GM18951 (cell line): ENCODE measurements around the gene SAMD1.

Experiments used
- POLR2A ChIP-seq: IDR thresholded peaks from 4 replicates; pipeline ENCODE4 v1.6.1; 2011; ENCODE audit warnings: mild to moderate bottlenecking; ENCODE audit not compliant: insufficient read length, insufficient read depth; ENCODE audit errors: extremely low read depth
- in situ Hi-C: fragments of 300-500 bp; cut with MboI; formaldehyde crosslinking; loops from one replicate; pipeline ENCODE4 v1.12.0; 2022; ENCODE audit warnings: low sequenced_read_pairs, mixed read lengths, inconsistent platforms; ENCODE audit not compliant: unreplicated experiment

The SAMD1 gene

DNA sequence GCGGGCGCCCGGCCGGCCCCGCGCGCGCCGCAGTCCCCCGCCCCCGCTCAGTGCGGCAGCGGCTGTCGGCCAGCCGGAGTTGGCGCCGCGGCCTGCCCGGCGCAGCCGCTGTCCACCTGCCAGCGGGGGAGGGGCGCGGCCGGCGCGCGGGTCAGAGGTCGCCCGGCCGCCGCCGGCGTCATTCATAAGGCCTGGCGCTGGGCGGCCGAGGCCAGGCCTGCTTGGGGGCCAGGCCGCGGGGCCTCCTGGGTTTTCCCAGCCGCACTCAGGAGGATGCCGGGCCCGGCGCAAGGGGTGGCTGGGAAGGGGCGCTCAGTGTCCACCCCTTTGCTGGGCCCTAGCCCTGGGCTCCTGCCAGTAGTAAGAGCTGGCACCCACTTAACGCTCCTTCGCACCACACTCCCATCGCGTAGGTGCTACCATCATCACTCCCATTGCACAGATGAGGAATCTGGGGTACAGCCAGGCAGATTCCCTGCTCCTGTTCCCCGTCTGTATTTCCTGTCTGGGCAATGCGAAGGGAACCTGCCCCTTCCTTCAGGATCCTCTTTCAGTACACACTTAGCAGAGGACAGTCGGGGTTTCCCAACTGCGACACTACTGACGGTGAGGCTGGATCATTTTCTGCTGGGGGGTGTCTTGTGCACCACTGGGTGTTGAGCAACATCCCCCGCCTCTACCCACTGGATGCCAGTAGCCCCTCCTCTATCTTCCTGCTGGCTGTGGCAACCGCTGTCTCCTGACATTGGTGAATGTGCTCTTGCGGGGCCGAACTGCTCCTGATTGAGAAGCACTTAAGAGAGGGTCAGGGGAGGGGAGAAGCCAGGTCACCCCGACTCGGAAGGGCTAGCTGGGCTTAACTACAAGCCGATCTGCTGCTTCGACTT lies 27.9 kb upstream of the SAMD1 start:
- in situ Hi-C loops = no loop called here
- TF ChIP-seq POLR2A = peak; percentile 58

DNA sequence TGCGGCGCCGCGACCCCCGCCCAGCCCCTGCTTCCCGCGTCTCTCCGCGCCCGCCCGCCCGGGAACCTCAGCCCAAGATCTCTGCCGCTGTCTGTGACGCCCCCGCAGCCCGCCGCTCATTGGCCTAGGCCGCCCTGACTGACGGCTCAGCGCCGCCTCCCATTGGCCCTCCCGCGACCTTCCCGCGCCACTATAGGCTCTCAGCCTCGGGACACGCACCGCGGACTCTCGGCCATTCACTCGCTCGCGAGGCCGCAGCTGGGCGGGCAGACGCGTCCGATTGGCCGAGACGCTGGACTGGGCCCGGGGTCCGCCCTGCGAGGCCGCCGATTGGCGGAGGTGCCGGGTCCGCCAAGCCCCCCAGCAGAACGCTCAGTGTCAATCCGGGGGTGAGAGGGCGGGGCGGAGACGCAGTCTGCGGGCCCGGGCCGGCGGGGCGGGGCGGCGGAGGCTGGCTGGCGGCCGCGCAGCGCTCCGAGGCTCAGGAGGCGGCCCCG lies 27.2 kb upstream of the SAMD1 start, which contains the start of gene PRKACA:
Gene PRKACA, minus strand, starts transcription at position 95 of the 497 bp plus-strand sequence. CDS start 215 bp downstream, outside the sequence.
- in situ Hi-C loops = no loop called here
- TF ChIP-seq POLR2A = peak; percentile 4

DNA sequence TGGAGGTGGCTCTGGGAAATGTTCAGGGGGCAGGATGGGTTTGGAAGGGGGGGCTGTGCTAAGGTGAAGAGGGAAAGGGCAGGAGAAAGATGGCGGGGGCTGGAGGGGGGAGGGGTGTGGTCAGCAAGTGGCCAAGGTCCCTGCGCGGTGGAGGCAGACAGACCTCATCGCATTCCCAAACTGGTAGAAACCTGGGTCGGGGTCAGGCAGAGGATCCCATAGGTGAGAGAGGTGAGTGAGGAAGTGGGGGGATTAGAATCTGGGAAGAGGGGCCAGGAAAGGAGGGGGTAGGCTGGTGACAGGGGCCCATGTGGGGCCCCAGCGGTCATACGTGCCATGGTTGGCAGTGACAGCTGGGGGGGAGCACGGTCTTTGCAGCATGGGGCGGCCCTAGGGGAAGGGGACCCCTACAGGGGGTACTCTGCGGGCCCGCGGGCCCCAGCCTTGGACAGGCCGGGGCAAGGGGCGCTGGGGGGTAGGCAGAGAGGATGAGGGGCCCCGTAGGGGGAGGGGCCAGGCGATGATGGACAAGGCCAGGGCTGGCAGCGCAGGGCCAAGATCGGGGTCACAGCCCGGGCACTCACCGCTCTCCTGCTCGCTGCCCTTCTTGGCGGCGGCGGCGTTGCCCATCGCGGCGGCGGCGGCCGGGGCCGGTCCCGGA lies 26.5 kb upstream of the SAMD1 start:
- in situ Hi-C loops = no loop called here
- TF ChIP-seq POLR2A = no peak

DNA sequence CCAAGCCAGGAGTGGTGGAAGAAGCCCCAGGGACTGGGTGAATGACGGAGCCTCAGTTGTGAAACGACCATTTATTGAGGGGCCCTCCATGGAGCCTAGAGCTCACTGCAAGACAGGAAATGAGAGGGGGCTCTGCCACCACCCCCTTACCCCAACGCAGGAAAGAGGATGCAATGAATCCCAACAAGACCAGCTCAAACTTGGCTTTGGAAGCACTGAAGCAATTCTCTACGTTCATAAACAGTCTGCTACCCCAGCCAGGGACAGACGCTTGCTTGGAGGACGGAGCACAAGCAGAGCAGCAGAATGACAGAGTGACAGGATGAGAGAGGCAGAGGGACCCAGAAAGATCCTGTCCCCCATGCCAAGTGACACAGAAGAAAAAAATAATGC lies 26.0 kb upstream of the SAMD1 start:
- in situ Hi-C loops = no loop called here
- TF ChIP-seq POLR2A = no peak

DNA sequence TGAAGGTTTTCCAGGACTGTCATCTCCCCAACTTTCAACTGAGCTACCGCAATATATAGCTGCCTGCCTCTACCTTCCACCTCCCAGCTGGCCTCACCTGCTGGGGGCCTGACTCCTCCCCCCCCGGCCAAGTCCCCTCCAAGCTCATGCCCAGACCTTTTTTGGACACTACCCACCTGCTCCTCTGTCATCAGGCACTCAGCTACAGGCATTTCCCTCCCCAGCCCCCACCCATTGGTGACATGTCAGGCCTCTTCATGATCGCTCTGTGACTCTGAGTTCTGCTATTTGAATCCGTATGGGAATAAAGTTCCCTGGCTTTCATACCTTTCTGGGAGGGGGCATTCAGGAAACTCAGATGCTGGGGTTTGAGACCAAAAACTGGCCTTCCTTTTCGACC lies 25.2 kb upstream of the SAMD1 start:
- TF ChIP-seq POLR2A = no peak

DNA sequence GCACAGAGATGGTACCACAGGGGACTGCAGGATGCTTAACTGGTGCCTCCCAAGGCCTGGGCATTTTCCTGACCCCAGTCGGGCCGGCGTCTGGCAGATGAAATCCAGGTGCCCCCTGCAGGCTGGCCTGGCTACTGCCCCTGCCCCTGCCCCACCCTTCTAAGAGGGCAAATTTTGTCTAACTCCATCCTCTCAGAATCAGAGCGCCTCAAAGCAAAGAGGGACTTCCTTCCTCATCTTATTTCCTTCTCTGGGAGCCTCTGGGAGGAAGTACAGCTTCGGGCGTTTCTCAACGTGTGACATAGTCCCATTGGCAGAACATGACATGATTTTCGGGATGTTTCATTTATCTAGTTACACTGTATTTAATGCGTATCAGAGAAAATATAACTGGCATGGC lies 24.3 kb upstream of the SAMD1 start:
- in situ Hi-C loops = no loop called here
- TF ChIP-seq POLR2A = no peak

More for the DNA sequence above, 25.2 kb upstream of the SAMD1 start:
- in situ Hi-C loops = no loop called here

DNA sequence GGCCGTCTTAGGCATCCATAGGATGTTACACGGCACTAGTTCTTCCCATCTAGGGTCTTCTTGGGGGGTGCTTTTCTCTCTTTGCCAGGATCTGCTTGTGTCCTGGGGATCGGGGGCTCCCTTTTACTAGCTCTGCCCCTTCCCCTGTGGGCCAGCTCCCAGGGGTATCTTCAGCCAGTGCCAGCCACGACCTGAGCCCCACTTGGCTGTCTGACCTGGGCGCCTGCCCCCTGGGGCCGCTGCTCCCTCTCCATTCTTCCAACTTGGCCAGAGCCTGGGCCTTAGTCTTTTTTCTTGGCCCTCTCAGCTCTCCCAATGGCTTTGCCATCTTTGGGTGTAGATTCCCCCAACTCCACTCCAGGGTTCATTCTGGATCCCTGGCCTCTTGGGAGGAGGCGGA lies 23.9 kb upstream of the SAMD1 start:
- TF ChIP-seq POLR2A = no peak
- in situ Hi-C loops = no loop called here

DNA sequence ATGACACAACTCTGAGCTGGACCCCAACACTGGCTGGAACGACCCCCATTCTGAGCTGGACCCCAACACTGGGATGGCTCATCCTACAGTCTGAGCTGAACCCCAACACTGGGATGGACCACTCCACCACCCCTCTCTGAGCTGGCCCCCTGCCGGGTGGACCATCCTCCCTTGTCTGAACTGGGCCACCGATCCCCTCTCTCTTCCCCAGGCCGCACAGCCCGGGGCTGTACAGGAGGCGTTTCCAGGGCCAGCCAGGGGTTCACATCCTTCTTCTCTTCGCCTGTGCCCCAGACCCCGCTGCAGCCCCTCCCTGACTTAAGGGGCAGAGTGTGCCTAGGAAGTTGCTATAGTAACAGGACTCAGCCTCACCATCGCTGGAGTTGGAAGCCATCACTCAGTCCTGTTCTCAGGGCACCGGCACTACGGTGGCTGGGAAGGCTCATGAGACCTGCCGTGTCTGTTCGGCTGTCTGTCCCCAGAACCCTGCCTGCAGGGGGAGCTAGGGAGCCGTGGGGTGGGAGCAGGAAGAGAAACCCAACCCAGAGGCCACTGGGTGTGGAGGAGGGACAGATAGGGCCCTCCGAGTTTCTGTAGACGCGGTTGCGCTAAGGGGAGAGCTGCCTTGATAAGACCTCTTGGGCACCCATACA lies 23.3 kb upstream of the SAMD1 start:
- in situ Hi-C loops = no loop called here
- TF ChIP-seq POLR2A = no peak

DNA sequence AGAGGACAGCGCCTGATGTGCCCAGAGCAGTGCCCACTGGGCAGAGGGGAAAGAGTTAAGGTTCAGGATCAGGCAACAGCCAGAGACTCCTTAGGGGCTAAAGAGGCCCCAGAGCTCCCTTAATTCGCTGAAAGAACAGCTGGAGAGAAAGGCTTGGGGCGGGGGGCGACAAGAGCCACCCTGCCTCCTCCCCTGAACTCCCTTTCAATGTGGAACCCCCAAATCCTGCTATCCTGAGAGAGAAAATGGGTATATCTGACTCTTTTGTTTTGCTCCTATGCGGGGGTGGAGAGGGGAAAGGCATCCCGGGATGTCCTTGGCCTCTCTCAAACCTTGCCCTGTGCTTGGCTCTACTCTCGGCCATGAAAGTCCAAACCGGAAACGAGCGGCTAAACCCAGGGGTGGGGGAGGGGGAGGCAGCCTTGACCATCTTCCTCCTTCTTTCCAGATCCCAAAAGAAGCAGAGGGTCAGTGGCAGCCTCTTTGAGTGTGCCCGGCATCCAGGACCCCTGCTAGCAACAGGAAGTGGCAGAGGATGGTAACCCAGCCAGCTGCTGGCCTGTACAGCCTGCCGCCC lies 22.3 kb upstream of the SAMD1 start:
- no peak for TF ChIP-seq POLR2A
- in situ Hi-C loops = no loop called here

DNA sequence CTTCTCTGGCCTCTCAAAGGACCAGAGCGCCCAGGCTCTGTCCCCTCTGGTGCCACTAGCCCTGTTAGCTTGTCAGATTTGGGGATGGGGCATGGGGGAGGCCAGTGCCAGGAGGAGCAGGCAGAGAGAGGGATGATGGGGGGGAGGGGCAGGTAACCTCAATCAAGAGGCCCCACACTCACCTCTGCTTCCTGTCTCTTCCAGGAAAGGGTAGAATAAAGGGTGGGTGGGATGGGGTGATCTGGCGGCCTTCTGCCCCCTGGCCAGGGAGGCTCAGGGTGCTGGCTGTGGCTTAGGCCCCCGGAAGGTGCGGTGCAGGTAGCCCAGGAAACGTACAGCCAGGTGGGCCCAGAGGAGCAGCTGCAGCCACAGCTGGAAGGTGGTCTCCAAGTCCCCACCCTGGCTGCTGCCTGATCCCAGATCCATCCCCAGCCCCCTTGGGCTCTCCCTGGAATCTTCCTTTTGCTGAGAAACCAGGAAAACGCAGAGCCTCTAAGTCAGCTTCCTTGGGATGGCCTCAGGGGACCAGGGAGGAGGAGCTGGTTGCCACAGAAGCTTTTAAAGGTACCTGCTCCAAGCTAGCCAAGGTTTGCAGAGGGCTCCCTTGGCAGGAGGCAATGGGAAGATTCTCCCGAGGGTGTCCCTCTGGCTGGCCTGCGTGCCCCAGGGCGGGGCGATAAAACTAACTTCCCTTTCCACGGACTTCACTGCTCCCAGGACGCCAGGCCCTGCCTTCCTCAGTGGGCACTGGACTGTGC lies 21.7 kb upstream of the SAMD1 start:
- in situ Hi-C loops = no loop called here
- no peak for TF ChIP-seq POLR2A

DNA sequence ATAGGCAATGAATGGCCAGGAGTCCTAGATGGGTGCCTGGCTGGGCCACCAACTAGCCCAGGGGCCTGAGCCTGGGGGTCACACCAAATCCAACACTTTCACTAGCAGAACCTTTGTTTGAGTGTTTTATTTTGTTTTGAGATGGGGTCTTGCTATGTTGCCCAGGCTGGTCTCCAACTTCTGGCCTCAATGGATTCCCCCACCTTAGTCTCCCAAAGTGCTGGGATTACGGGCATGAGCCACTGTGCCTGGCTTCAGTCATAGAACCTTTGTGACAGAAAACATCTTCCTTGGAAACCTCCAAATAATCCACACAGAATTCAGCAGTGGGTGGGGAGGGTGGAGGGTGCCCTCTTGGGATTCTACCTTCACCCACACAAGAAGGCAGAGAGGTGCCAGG lies 20.9 kb upstream of the SAMD1 start:
- TF ChIP-seq POLR2A = no peak
- in situ Hi-C loops = no loop called here

DNA sequence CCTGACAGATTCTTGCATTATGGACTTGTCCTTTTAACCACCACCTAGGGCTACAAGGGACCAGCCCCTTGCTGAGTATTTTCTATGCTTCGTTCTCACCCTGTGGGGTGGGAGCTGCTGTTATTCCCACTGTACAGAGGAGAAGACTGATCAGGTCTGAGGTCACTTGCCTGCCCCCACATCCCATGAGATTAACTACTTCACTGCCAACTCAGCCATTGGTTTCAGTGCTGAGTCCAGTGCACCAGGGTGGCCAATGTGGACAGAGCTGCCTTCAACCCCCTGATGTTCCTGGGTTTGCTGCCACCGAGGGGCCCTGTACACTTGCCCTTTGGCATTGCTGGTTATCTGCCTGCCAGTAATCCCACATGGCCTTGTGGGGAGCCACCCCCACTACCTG lies 20.1 kb upstream of the SAMD1 start:
- in situ Hi-C loops = no loop called here
- no peak for TF ChIP-seq POLR2A
